HEK293 (cell line): ENCODE results near the gene MYRIP.

Experiments
- OVOL3 ChIP-seq: fragments of 450-650 bp; formaldehyde crosslinking; IDR thresholded peaks from 2 replicates; pipeline ENCODE4 v1.5.1; 2016; ENCODE audit warnings: missing biosample characterization, missing genetic modification characterization
- RBAK ChIP-seq: fragments of 450-650 bp; formaldehyde crosslinking; IDR thresholded peaks from 2 replicates; pipeline ENCODE4 v1.5.1; 2016; ENCODE audit warnings: missing biosample characterization, missing genetic modification characterization
- SP2 ChIP-seq: fragments of 450-650 bp; formaldehyde crosslinking; IDR thresholded peaks from 2 replicates; pipeline ENCODE4 v1.5.1; 2016; ENCODE audit warnings: missing biosample characterization, missing genetic modification characterization
- ZNF274 ChIP-seq, 2 experiments: fragments of 200-500 bp in 1 of 2; fragments of 450-650 bp in 1 of 2; sonication (Bioruptor generic) in 1 of 2; formaldehyde crosslinking in 1 of 2; IDR thresholded peaks; 2 replicates each; pipeline versions ENCODE4 v1.5.1 to v1.6.1; 2014 to 2016; ENCODE audit warnings: borderline replicate concordance in 1 of 2, inconsistent platforms in 1 of 2, low read length in 1 of 2, missing biosample characterization in 1 of 2, missing genetic modification characterization in 1 of 2
- TF ChIP-seq, protein P1 (sequence below): fragments of 450-650 bp; formaldehyde crosslinking; IDR thresholded peaks from 2 replicates; pipeline ENCODE4 v1.5.1; 2017; ENCODE audit warnings: missing biosample characterization, missing genetic modification characterization
- TF ChIP-seq, protein P2 (sequence below): fragments of 450-650 bp; formaldehyde crosslinking; IDR thresholded peaks from 2 replicates; pipeline ENCODE4 v1.5.1; 2016; ENCODE audit warnings: missing biosample characterization, missing genetic modification characterization

DNA sequence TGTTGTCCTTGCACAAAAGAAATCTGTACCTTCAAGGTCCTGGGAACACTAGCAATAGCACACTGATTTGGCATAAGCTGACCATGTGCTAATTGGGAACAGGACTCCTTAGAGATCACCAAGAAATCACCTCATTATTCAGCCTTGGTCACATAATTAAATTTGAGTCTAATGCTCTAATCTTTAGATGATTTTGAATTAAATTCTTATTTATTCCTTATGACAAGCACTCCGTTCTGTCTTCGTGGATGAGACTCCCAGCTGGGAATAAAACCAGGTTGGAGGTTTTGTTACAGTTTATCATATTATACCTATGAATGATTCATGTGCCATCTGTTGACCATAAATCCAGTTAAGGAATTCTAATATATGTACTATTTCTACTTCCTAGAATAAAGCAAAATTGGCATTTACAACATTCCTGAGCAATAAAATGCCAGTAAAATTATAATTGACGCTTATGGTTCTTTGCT lies 162.2 kb downstream of the MYRIP start:
- TF ChIP-seq, protein P1, sequence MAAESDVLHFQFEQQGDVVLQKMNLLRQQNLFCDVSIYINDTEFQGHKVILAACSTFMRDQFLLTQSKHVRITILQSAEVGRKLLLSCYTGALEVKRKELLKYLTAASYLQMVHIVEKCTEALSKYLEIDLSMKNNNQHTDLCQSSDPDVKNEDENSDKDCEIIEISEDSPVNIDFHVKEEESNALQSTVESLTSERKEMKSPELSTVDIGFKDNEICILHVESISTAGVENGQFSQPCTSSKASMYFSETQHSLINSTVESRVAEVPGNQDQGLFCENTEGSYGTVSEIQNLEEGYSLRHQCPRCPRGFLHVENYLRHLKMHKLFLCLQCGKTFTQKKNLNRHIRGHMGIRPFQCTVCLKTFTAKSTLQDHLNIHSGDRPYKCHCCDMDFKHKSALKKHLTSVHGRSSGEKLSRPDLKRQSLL (tag by site-specific recombination) = no peak
- TF ChIP-seq, protein P2, sequence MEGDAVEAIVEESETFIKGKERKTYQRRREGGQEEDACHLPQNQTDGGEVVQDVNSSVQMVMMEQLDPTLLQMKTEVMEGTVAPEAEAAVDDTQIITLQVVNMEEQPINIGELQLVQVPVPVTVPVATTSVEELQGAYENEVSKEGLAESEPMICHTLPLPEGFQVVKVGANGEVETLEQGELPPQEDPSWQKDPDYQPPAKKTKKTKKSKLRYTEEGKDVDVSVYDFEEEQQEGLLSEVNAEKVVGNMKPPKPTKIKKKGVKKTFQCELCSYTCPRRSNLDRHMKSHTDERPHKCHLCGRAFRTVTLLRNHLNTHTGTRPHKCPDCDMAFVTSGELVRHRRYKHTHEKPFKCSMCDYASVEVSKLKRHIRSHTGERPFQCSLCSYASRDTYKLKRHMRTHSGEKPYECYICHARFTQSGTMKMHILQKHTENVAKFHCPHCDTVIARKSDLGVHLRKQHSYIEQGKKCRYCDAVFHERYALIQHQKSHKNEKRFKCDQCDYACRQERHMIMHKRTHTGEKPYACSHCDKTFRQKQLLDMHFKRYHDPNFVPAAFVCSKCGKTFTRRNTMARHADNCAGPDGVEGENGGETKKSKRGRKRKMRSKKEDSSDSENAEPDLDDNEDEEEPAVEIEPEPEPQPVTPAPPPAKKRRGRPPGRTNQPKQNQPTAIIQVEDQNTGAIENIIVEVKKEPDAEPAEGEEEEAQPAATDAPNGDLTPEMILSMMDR = no peak
- TF ChIP-seq ZNF274 (IDR thresholded peaks at IDR 0.05; ENCODE audit: low read length) (no peak), ZNF274 (tag by site-specific recombination; IDR thresholded peaks at IDR 0.05; ENCODE audit: borderline replicate concordance) (no peak), RBAK (tag by site-specific recombination) (no peak), OVOL3 (tag by site-specific recombination) (no peak), SP2 (tag by site-specific recombination) (no peak)
